Subcutaneous preadipocyte (primary cell): ENCODE data around the gene SLC12A3. TPM values are rescaled to one million over a fixed set of nuclear protein-coding genes. Genes with fewer than 3 reads are reported as not detected.

ENCODE experiments used
- small RNA-seq: library from RNA; depleted of rRNA; stranded (forward); fragments of <200 nt; gene quantifications from one replicate; pipeline ENCODE3, GENCODE V24; 2012
- total RNA-seq: library from RNA; depleted of rRNA; stranded (reverse); fragments of >200 nt; gene quantifications from 2 replicates; pipeline ENCODE4 v1.2.3, GENCODE V29; 2012

SLC12A3 gene
- total RNA-seq = not detected in 2 replicates

DNA sequence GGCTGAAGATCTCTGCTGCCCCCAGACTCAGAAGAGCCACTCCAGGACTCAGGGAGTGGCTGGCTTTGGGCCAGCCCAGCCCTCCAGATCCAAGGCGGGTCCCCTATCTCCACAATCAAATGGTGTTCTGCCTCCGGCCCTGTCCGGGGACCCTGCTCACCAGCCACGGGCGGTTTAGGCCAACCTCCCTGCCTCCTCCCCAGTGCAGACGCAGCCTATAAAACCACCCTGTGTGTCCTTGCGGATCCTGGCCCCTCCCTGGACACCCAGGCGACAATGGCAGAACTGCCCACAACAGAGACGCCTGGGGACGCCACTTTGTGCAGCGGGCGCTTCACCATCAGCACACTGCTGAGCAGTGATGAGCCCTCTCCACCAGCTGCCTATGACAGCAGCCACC lies at the start of gene SLC12A3:
Gene SLC12A3 (plus strand): TSS at position 248 of the 400 bp plus-strand sequence. CDS start 29 bp downstream, at position 277.

GRCh38 chr16:56931892-56932720 lies 67.1 kb downstream of the SLC12A3 start, which contains the start of gene HERPUD1:
TSS of gene HERPUD1 (plus strand) at chr16:56932142. CDS start at chr16:56932245, 103 bp downstream.

GRCh38 chr16:56961851-56962281 lies 96.9 kb downstream of the SLC12A3 start, which contains the start of gene CETP:
TSS of gene CETP (plus strand) at chr16:56961950. CDS start at chr16:56961980, 30 bp downstream.

Small RNAs within 50 kb of the gene (small RNA-seq; reads per million reads assigned to genes)
- gene MIR138-2 = 46.3 reads per million, percentile 98 among the genes with 10 or more reads in this experiment

Other genes starting within 250 kb of the SLC12A3 start
- gene MT1E, start 239.4 kb upstream of the SLC12A3 start, total RNA-seq = 226 and 355 TPM in 2 replicates
- gene MT1M, start 232.5 kb upstream of the SLC12A3 start, total RNA-seq = 4.7 and 24.6 TPM in 2 replicates
- gene MT1A, start 226.5 kb upstream of the SLC12A3 start, total RNA-seq = 11.1 and 17.6 TPM in 2 replicates
- gene MT1B, start 213.3 kb upstream of the SLC12A3 start, total RNA-seq = not detected in 2 replicates
- 0.37 TPM in 1 of 2 replicates, not detected in the other for gene MT1F, start 207.2 kb upstream of the SLC12A3 start, total RNA-seq
- gene MT1G, start 197.1 kb upstream of the SLC12A3 start, total RNA-seq = 0.59 and 3.3 TPM in 2 replicates
- not detected in 2 replicates for gene MT1H, start 195.4 kb upstream of the SLC12A3 start, total RNA-seq
- gene MT1X, start 182.7 kb upstream of the SLC12A3 start, total RNA-seq = 116 and 429 TPM in 2 replicates
- 65.4 and 91.1 TPM in 2 replicates for gene NUP93, start 135.1 kb upstream of the SLC12A3 start, total RNA-seq
- 53.3 and 70.6 TPM in 2 replicates for gene HERPUD1, start 66.9 kb downstream of the SLC12A3 start, total RNA-seq
- not detected in 2 replicates for gene CETP, start 96.7 kb downstream of the SLC12A3 start, total RNA-seq
- 43.4 and 51.0 TPM in 2 replicates for gene NLRC5, start 124.3 kb downstream of the SLC12A3 start, total RNA-seq
- 12.1 and 15.6 TPM in 2 replicates for gene CPNE2, start 227.4 kb downstream of the SLC12A3 start, total RNA-seq